K562 (cell line): Measurements from ENCODE around the gene SLC1A5. TPM values are rescaled to one million over a fixed set of nuclear protein-coding genes. Genes with fewer than 3 reads are reported as not detected.

ENCODE experiments used
- BRD4 ChIP-seq: fragments of 200-600 bp; sonication (generic); IDR thresholded peaks from 2 replicates; pipeline ENCODE4 v1.6.1; 2017; ENCODE audit warnings: inconsistent platforms
- HMG20A ChIP-seq: fragments of 450-650 bp; formaldehyde crosslinking; conservative IDR thresholded peaks from 2 replicates; pipeline ENCODE4 v1.4.0; 2020; ENCODE audit warnings: mild to moderate bottlenecking, mixed read lengths
- JUN ChIP-seq, 2 experiments: sonication (generic) in 1 of 2; formaldehyde crosslinking in 1 of 2; IDR thresholded peaks; 2 replicates each; pipeline versions ENCODE4 v1.6.1 to v1.8.0; 2012 to 2022; ENCODE audit warnings: borderline replicate concordance in 2 of 2, mild to moderate bottlenecking in 2 of 2, improper control_type of control experiment in 1 of 2, low read depth in 1 of 2, low read length in 1 of 2, missing genetic modification reagents in 1 of 2
- JUNB ChIP-seq: fragments of 450-650 bp; formaldehyde crosslinking; conservative IDR thresholded peaks from 2 replicates; pipeline ENCODE4 v1.4.0; 2020; ENCODE audit warnings: mild to moderate bottlenecking
- NCOA6 ChIP-seq: fragments of 450-650 bp; IDR thresholded peaks from 2 replicates; pipeline ENCODE4 v1.6.1; 2017; ENCODE audit warnings: mild to moderate bottlenecking
- NFYB ChIP-seq: IDR thresholded peaks from 2 replicates; pipeline ENCODE4 v1.6.1; 2011; ENCODE audit warnings: mild to moderate bottlenecking, moderate library complexity; ENCODE audit not compliant: insufficient read length; ENCODE audit errors: extremely low read depth
- POLR2A ChIP-seq: fragments of 450-650 bp; conservative IDR thresholded peaks from 2 replicates; pipeline ENCODE4 v1.6.1; 2016
- TSC22D4 ChIP-seq: fragments of 450-650 bp; IDR thresholded peaks from 2 replicates; pipeline ENCODE4 v1.6.1; 2016; ENCODE audit warnings: missing genetic modification characterization, missing biosample characterization, control low read depth
- XRCC5 ChIP-seq: fragments of 200-400 bp; formaldehyde crosslinking; IDR thresholded peaks from 2 replicates; pipeline ENCODE4 v1.6.1; 2017; ENCODE audit warnings: low read depth, mild to moderate bottlenecking, low read length
- ZBTB40 ChIP-seq, 2 experiments: fragments of 450-650 bp in 1 of 2; sonication (generic) in 1 of 2; formaldehyde crosslinking in 1 of 2; IDR thresholded peaks; 2 replicates each; pipeline versions ENCODE4 v1.7.1 to v1.9.0; 2016 to 2022; ENCODE audit warnings: inconsistent platforms in 1 of 2, mild to moderate bottlenecking in 1 of 2, missing genetic modification reagents in 1 of 2
- ZC3H11A ChIP-seq: IDR thresholded peaks from 2 replicates; pipeline ENCODE4 v1.6.1; 2012; ENCODE audit warnings: low read depth, low read length, improper control_type of control experiment
- ZEB2 ChIP-seq: fragments of 450-650 bp; IDR thresholded peaks from 2 replicates; pipeline ENCODE4 v1.6.1; 2016
- ZNF3 ChIP-seq: fragments of 250-450 bp; sonication (Bioruptor Pico); IDR thresholded peaks from 2 replicates; pipeline ENCODE4 v1.5.0; 2021; ENCODE audit warnings: mild to moderate bottlenecking, moderate library complexity
- ZNF518B ChIP-seq: fragments of 250-450 bp; sonication (Bioruptor Pico); IDR thresholded peaks from 2 replicates; pipeline ENCODE4 v1.5.0; 2021; ENCODE audit warnings: mild to moderate bottlenecking, moderate library complexity
- ZNF583 ChIP-seq: fragments of 250-450 bp; sonication (Bioruptor Pico); IDR thresholded peaks from 2 replicates; pipeline ENCODE4 v1.4.0; 2020
- polyA plus RNA-seq, 8 experiments: library from polyadenylated mRNA; depleted of rRNA in 4 of 8; stranded (reverse) in 5 of 8; unstranded in 3 of 8; fragments of >200 nt; fragmentation: Nextera tagmentation in 2 of 8; fragmentation: Illumina TruSeq in 1 of 8; extraction: Ambion mirVana in 2 of 8; extraction: Trizol in 1 of 8; gene quantifications; 2 replicates each; pipeline versions ENCODE4 v1.2.1 to v1.2.3, GENCODE V29; 2011 to 2014; ENCODE audit warnings: inconsistent platforms in 1 of 8, missing spikeins in 1 of 8
- total RNA-seq, 7 experiments: library from RNA; depleted of rRNA in 6 of 7; stranded (reverse); fragments of >200 nt in 6 of 7; fragmentation: Illumina TruSeq in 2 of 7; extraction: Trizol in 2 of 7; gene quantifications; 2 replicates each; pipeline versions ENCODE4 v1.2.1 to v1.2.3, GENCODE V29; 2011 to 2021; ENCODE audit warnings: low replicate concordance in 1 of 7

SLC1A5 gene
- total and polyA plus RNA-seq, 9 of the 15 experiments (the other 6 are each of a cell fraction or from before 2014, with no cell fraction given) = 31.2 to 417 (median 134) TPM

GRCh38 chr19:46753420-46754155 lies 34.8 kb downstream of the SLC1A5 start (continued):
- no peak for TF ChIP-seq ZBTB40 (IDR thresholded peaks at IDR 0.05)
- no peak for TF ChIP-seq ZBTB40 (CRISPR knock-in tag; IDR thresholded peaks at IDR 0.05)
- TF ChIP-seq ZC3H11A = no peak
- TF ChIP-seq POLR2A = no peak
- TF ChIP-seq ZNF583 (CRISPR knock-in tag) = no peak
- no peak for TF ChIP-seq JUNB (CRISPR knock-in tag)
- peak; percentile 50 for TF ChIP-seq NFYB
- TF ChIP-seq NCOA6 = no peak
- no peak for TF ChIP-seq HMG20A (CRISPR knock-in tag)
- TF ChIP-seq ZEB2 = 0 out of 2 replicates have a peak, but pooled peaks have one; percentile 26
- no peak for TF ChIP-seq ZNF3 (CRISPR knock-in tag)
- TF ChIP-seq ZNF518B (CRISPR knock-in tag) = no peak
- TF ChIP-seq BRD4 = no peak
- peak; percentile 39; the same call in 1 of the 2 replicates for TF ChIP-seq XRCC5
- no peak for TF ChIP-seq JUN (IDR thresholded peaks at IDR 0.05; ENCODE audit: borderline replicate concordance, low read depth, low read length)
- no peak for TF ChIP-seq JUN (CRISPR knock-in tag; IDR thresholded peaks at IDR 0.05; ENCODE audit: borderline replicate concordance)
- no peak for TF ChIP-seq TSC22D4 (tag)
